HG02763 (cell line): Measurements from ENCODE around the gene SMAD9.
"Not testable (repeated sequence)": the region's sequence is repeated elsewhere in the genome, so short reads cannot be mapped to it uniquely, and the experiment has no call there.

Source experiments
- ATAC-seq: cut with Tn5 transposase; IDR thresholded peaks from one replicate; pipeline ENCODE4 v1.9.1; 2021; ENCODE audit warnings: mild to moderate bottlenecking, moderate library complexity; ENCODE audit not compliant: unreplicated experiment

The SMAD9 gene

DNA sequence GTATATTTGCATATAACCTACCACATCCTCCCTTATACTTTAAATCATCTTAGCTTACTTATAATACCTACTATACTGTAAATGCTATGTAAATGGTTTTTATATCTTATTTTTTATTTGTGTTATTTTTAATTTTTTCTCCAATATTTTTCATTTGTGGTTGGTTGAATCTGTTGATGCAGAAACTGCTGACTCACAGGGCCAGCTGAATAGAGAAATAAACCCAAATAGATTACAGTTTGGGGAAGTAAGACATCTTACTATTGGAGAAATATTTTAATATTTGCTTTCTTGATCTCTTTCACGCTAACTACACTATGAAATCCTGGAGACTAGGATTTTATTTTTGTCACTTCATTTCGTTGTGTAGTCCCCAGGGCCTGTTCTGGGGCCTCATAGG, 7.1 kb downstream of the SMAD9 start:
- ATAC-seq, result no peak

DNA sequence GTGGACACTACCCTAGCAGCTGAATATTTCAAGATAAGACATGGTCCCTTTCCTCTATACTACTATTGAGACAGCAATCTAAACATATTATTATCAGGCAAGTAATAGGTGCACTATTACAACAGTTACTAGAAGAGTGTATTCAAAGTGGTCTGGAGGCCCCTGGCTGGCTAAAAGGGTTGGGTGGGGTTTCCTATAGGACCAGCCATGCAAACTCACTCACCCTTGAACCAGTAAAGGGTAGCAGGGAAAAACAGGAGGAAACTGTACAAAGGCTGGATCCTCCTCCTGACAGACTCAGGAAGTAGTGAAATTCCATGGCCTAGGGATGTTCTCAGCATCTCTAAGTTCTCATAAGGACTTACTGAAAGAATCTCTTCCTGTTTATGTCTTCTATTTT, 7.7 kb downstream of the SMAD9 start:
- no peak for ATAC-seq

DNA sequence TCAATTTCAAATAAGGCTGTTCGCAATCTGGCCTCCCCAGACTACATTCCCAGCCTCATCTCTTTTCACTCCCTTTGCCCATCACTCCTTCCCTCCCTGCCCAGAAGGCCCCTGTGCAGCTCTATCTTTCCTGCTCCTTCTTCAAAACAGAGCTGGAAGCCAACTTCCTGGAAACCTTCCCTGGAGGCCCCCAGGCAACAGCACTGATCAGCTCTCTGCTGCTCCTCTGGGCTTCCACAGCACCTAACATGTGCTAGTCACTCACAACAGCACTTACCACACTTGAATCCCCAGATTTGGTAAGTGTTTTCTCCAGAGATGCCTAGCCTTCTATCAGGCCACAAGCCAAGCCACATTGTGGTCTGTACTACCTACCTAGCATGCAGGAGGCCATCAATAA, 9.5 kb downstream of the SMAD9 start:
- no peak for ATAC-seq

DNA sequence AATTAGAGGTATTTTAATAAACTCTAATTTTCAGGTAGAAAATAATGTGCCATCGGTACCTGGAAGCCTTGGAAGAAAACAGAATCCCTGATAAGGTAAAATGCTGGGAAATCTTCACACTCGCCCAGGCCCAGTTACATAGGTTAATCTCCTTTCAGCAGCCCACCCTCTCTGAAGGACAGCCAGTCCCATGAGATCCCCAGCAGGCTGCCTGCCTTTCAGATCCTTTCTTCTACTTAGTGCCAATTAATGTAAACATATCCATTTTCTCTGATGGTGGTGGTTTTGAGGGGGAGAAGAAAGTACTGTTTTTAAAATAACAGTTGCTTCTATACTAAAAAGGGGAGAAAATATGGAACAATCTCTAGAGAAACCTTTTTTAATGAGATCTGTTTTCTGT, 12.2 kb downstream of the SMAD9 start:
- ATAC-seq, result no peak

DNA sequence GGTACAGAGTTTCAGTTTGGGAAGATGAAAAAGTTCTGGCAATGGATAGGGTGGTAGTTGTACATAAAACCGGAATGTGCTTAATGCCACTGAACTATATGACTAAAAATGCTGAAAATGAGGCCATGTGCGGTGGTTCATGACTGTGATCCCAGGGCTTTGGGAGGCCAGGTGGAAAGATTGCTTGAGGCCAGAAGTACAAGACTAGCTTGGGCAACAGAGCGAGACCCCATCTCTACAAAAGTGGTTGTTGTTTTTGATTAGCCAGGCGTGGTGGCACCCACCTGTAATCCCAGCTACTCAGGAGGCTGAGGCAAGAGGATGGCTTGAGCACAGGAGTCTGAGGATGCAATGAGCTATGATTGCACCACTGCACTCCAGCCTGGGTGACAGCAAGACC, 12.8 kb downstream of the SMAD9 start:
- ATAC-seq, result no peak

DNA sequence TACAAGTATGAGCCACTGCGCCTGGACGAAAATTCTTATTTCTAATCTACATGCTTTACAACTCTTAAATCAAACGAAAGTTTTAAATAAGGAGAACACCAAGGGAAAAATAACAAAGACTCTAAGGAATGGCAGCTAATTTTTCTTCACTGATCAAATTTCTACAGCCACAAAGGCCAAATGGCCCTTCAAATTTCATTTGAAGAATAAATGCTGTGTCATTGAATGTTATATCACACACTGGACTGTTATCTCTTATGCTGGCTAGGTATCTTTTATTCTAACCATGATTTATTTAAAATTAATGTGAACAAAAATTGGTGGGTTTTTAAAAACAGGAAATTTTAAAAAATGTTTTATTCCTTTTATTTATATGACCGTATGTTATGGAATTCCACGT, 14.1 kb downstream of the SMAD9 start:
- no peak for ATAC-seq

DNA sequence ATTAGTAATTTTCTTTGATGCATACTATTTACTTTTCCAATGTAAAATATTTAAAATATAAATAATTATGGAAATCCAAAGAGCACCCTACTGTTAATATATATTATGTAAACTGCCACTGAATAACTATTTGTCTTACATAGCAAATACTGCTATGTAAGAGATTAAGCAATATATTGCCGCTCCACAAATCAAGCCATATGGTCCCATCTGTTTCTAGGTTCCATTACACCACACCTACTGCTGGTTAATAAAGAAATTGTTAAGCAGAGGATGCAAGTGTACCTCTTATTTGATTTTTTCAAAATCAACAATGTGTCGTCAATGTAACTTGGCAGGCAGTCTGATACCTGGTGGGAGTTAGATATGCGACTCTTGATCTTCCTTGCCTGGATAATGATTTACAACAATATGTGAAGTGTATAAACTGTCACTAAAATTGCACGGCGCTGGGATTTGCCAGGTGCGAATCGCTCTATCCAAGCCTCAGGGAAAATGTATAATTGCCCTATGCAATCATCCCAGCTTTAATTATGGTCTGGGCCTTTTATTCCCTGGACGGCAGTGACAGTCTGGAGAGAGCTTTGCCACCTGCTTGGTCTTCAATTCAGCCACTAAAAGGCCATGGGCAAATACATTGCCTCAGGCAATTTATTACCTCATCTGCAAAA, 16.0 kb downstream of the SMAD9 start:
- no peak for ATAC-seq

DNA sequence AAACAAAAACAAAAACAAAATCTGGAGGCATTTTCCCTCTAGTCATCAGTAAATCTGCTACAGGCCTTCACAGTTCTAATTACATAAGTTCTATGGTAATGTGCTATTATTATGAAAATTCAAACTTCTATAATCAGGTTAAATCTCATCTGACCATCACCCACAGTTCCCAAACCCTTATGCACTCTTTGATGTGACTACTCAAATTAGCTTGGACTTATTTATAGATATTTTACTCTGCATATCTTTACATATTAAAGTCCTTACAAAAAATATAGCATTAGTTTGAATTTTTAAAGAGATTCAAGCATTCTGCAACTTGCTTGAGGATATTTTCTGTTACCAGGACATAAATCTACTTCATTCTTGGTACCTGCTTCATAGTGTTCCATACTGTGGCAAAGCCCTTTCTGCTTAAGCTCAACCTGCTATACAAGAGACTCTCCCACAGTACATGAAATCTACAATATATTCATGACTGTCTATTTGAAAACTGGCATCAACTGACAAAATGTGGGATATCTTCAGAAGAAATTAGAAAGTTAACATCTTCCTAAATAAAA, 22.9 kb downstream of the SMAD9 start:
- no peak for ATAC-seq

DNA sequence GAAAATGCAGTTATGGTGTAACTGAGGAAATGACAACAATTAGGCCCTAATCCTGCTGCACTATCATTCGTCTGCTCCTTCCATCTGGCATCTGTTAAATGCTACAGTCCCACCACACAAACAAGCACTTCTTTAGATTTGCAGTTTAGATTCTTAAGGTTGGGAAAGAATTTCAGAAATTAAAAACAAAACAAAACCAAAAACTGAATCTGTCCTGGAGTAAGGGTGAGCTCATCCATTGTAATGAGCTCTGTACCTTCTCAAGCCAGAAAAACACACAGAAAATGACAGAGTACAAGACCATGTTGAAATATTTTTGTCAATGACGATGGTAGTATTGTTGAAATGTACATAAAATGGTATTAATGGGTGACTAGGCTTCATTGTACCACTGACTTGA, 28.3 kb downstream of the SMAD9 start:
- ATAC-seq, result no peak

DNA sequence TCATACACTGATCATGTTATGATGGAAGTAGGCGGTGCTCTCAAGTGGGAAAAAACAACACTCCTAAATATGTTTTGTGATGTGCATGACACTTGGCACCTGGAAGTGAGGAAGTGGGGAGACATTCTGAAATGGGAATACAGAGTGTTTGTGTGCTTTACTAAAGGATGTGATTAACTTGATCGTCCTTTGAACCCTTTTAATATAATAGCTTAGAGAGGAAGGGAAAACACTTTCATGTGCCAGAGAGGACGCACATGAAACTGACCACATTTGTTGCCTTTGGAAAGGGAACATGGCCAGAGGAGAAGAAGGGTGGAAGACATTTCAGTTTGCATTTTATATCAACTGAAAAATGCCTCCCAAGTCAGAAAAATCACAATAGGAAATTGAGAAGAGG, 31.4 kb downstream of the SMAD9 start:
- no peak for ATAC-seq

DNA sequence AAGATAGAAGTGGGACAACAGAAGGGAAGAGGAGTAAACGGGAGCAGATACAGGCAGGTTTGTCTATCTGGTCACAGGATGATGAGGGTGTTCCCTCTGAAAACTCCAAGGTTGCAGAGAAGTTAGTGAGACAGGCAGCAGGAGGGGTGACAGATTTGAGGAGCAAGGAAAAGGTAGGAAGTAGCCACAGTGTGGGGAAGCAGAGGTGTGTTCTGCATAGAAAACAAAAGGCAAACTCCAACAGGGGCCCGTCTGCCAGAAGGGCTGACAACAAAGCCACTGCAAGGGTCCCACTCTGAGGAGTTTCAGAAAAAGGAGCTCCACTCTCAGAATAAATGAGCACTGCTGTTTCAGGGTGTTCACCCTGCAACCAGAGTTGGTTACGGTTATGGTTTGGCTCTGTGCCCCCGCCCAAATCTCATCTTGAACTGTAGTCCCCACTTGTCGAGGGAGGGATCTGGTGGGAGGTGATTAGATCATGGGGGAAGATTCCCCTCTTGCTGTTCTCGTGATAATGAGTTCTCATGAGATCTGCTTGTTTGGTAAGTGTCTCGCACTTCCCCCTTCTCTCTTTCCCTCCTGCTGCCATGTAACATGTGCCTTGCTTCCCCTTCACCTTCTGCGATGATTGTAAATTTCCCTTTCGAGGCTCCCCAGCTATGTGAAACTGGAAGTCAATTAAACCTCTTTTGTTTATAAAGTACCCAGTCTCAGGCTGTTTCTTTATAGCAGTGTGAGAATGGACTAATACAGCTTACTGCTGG, 32.1 kb downstream of the SMAD9 start:
- ATAC-seq, result no peak

DNA sequence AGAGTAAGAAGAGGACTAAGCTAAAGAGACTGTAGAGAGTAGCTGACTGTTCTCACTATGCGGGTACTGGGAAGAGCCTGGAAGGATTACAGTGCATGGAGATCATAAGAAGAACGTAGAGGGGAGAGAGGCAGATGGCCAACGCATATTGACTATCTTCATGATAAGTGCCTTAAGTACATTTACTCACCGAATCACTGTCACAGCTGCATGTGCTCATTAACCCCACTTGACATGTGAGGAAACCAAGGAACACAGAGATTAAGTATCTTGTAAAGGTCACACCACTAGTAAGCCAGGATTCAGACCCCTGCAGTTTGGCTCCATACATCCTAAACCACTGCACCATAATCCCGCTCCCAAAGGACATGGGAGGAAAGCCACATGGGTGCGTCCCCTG, 34.1 kb downstream of the SMAD9 start:
- no peak for ATAC-seq

DNA sequence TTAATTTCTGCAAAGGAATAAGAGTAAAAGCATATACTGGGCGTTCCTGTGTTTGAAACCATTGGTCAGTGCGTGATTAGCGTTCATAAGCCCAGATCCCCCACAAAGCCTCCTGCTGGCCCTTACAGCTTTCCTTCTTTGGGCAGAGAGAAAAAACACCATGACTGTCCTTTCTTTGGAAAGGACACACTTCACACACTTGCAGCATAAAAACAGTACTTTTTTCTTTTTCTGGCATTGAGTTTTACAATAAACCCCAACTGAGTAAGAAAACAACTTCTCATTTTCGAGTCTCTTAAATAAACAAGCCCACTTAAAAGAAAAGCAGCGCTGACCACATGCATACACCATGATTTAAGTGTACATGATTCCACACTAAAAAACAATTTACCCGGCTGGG, 35.8 kb downstream of the SMAD9 start:
- no peak for ATAC-seq

DNA sequence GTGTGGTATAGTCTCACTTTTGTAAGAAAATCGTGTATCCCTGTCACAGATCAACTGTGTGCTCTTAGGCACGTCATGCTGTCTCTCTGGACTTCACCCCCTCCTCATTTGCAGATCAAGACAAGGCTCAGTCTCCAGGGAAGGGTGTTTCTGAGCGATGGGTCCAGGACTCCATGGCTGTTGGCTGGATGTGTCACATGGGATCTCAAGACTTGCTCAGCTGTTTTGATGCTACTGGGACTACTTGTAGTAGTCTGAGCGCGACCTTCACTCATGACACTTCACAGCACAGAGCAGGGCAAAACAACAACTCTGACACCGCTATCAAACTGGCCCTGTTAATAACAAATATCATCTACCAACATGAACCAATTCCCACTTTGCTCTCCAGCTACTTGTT, 36.2 kb downstream of the SMAD9 start:
- no peak for ATAC-seq

DNA sequence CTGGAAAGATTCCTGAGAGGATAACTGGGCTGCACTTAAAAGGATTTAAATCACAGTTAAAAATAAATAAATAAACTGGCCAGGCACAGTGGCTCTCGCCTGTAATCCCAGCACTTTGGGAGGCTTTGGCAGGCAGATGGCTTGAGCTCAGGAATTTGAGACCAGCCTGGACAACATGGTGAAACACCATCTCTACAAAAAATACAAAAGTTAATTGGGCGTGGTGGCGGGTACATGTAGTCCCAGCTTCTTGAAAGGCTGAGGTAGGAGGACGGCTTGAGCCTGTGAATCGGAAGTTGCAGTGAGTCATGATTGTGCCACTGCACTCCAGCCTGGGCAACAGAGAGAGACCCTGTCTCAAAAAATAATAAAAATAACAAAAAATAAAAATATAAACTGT, 36.6 kb downstream of the SMAD9 start:
- ATAC-seq, result not testable (repeated sequence)

DNA sequence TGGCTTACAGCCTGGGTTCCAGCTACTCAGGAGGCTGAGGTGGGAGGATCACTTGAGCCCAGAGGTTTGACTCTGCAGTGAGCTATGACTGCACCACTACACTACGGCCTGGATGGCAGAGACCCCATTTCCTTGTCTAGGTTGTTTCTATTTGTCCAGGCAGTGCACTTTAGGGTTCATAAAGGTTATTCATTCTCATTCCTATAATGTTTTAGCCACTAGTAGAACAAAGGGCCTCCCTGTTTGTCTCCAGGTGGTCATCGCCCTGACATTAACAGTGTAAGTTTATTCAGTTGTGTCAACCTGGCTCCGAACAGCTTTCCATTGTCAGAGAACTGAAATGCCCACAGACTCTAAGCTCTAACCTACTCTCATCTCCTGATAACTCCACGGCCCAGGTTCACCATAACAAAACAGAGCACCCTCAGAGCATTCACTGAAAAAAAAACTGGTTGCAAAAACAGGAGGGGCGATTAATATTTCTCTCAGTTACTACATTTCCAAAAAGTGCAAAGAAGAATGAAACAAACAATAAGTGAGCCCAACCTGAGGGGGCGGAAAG, 37.1 kb downstream of the SMAD9 start:
- no peak for ATAC-seq

DNA sequence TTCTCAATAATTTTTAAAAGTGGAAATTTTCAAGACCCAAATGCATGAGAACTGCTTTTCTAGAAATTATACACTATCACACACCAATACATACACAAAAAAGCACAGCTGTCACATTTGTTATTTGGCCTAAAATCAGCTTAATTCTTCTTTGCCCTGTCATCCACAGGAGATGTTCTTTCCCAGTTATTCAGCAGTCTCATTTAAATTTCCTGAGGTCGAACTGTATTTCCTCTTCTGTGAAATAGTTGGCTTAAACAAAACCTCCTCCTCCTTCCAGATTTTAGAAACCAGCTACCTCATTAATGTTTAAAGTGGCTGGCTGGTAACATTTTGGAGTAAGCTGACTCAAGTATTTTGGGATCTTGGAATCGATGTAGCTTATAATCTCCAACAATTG, 39.1 kb downstream of the SMAD9 start:
- ATAC-seq, result no peak

DNA sequence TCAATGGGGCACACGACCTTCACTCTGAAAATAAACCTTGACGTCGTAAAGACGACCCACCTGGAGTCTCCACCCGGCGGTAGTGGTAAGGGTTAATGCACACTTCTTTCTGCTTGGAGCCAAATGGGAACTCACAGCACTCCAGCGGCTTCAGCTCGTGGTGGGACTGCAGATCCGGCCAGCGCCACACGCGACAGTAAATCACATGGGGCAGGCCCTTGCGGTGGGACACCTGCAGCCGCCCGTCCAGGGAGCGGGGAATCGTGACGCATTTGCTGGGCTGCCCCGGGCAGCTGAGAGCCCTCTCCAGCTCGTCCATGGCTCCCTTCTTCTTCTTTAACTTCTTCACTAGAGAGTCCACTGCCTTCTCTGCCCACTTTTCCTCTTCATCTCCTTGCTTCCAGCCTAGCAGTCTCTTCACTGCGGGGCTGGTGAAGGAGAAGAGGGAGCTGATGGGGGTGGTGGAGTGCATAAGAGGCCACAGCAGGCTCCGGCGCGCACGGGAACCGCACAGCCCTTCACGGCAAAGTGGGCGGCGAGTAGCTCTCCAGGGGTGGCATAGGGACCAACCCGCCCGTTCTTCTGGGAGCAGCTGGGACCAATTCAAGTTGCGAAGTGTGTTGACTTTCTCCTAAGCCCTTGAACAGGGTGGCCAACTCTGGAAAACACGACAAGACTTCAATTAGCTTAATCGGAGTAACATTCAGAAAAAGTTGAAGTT, 40.7 kb downstream of the SMAD9 start:
- no peak for ATAC-seq

DNA sequence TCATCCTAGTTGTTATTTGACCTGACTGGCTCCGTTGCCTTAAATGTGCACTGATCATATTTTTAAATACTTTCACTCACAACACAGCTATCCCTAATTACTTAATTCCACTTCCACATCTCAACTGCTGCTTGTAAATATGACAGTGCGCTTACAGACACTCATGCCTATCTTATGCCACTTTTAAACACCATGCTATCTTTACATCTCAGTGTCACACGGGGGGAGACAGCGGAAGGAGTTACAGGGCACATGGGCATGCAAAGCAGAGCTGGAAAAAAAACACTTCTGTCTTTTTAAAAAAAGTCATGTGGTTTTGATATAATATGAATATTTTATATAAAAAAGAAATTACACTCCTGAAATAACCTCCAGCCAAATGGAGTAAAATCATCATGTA, 44.1 kb downstream of the SMAD9 start:
- ATAC-seq, result no peak

DNA sequence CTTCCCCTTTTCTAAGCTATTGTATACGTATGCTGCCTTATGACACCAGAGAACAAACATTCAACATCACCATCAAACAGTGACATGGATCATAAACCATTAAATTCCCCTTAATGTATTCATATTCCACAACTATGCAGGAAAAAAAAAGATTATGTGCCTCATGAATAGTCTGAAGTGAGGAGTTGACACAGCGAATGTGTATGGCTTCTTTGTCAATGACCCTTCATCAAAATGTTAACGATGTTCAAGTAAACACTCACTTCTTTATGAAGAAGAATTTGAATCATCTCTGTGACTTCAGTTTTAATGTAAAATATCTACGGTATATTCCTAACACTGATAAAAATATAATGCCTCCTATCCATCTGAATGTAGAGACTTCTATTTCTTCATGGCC, 44.6 kb downstream of the SMAD9 start:
- no peak for ATAC-seq

DNA sequence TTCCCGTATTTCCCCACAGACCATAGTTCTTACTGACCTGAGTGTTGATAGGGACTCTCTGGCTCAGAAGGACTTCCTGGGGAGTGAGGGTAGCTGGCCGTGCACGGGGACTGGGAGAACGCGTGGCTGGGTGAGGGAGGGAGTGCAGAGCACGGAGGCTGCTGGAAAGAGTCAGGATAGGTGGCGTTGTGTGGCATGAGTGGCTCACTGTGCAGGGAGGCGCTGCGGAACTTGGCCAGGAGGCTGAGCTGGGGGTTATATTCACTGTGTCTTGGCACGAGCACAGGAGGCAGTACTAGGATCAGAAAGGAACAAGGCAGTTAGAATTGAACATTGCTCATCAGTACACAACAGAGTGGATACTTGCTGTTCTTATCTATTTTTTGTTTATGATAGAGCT, 47.4 kb downstream of the SMAD9 start:
- no peak for ATAC-seq
